Cardiac fibroblast (primary cell): ENCODE results near the gene XRCC1.

ENCODE experiments used
- DNase-seq, 2 donors: peaks; one replicate each; pipeline versions ENCODE4 v3.0.0 to v3.0.0-alpha.2; 2010; ENCODE audit warnings: low read depth in 2 of 2
- H3K4me3 ChIP-seq, 2 donors: replicated peaks in 1 of 2; 1 replicate in 1 of 2; 2 replicates in 1 of 2; pipeline ENCODE4 v1.5.1; 2011; ENCODE audit warnings: low read depth in 2 of 2, low read length in 2 of 2, mild to moderate bottlenecking in 2 of 2, moderate library complexity in 1 of 2
- TF ChIP-seq, protein P1 (sequence below): IDR thresholded peaks from one replicate; pipeline ENCODE4 v1.5.1; 2011; ENCODE audit warnings: low read depth, mild to moderate bottlenecking, low read length, inconsistent platforms

XRCC1 gene

DNA sequence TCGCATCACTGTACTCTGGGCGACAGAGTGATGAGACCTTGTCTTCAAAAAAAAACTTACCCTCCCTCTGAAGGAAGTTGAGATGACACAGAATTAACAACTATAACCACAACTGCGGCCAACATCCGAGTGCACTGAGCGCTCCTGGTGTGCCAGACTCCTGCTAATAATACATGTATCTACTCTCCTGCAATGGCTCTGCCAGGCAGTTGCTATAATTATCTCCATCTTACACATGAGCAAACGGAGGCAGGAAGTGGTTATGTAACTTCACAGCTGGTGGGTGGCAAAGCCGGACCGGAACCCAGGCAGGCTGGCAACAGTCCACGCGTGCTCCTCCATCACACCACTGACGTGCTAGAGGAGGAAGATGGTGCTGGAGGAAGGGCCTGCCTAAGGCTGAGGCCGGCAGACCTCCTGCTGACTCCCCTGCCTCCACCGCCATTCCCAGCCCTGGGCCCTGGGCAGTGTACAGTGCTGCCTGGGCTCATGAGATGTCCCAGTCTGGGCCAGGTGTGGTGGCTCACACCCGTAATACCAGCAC, 12.6 kb downstream of the XRCC1 start:
- TF ChIP-seq, protein P1, sequence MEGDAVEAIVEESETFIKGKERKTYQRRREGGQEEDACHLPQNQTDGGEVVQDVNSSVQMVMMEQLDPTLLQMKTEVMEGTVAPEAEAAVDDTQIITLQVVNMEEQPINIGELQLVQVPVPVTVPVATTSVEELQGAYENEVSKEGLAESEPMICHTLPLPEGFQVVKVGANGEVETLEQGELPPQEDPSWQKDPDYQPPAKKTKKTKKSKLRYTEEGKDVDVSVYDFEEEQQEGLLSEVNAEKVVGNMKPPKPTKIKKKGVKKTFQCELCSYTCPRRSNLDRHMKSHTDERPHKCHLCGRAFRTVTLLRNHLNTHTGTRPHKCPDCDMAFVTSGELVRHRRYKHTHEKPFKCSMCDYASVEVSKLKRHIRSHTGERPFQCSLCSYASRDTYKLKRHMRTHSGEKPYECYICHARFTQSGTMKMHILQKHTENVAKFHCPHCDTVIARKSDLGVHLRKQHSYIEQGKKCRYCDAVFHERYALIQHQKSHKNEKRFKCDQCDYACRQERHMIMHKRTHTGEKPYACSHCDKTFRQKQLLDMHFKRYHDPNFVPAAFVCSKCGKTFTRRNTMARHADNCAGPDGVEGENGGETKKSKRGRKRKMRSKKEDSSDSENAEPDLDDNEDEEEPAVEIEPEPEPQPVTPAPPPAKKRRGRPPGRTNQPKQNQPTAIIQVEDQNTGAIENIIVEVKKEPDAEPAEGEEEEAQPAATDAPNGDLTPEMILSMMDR: no peak
- DNase-seq: peak; percentile 86 to 87
- H3K4me3 ChIP-seq: no peak overlapping the region

DNA sequence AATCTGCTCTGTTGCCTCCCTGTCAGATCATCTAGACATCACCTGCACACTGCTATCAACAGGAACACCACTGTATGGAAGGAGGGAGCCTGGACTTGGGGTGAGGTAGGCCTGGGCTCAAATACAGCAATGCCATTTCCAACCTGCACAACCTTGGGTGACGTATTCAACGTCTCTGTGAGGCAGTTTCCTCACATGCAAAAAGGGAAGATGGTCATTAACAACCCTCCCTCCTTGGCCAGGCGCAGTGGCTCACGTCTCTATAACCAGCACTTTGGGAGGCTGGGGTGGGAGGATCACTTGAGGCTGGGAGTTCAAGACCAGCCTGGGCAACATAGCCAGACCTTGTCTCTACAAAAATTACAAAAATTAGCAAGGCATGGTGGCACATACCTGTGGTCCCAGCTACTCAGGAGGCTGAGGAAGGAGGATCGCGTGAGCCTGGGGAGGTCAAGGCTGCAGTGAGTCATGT, 13.1 kb downstream of the XRCC1 start:
- no peak overlapping the region for H3K4me3 ChIP-seq
- no peak for DNase-seq
- TF ChIP-seq, protein P1: no peak

DNA sequence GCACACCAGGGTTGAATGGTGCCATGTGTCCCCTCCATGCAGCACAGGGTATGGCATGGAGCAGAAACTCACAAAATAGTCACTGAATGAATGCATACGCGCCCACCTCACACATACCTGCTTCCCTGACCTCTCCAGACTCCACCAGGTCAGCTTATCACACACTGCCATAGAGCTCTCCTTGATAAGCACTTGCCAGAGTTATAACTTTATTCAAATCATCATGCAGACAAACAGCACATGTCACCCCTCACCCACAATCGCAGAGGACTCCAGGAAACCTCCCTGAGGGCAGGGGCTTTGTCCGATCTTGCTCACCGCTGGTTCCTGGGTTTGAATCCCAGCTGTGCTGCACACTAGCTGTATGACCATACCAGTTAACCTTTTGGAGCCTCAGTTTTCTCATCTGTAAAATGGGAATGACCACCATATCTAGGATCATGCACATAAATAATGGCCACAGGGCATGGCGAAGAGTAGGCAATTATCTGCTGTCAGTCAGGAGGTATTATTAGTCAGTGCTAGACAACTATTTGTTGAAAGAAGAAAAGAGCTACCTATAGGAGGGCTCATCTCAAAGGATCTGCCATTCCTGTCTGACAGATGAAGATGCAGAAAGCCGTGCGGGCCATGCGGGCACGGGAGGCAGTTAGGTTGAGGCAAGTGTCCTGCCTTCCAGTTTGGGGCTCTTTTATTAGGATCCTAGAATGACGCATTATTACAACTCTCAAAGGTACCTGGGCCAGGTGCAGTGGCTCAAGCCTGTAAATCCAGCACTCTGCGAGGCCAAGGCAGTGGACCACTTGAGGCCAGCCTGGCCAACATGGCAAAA, 14.0 kb downstream of the XRCC1 start:
- no peak overlapping the region for H3K4me3 ChIP-seq
- TF ChIP-seq, protein P1: no peak
- DNase-seq: no peak

DNA sequence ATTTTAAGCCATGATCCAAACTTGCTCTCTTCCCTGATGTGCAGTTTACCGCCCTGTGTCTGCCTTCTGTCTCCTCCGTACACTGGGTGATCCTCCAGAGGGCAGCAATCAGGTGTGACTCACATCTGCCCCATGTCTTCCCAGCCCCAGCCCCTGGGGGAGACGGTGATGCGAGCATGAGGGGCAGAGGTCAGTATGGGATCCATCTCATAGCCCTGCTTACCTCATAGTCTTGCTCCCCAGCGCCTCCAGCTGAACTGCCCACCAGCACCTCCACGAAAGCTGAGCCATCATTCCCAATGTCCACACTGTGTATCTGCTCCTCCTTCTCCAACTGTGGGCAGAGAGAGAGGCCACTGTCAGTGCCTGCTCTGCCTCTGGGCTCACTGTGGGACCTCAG, 14.6 kb downstream of the XRCC1 start:
- TF ChIP-seq, protein P1: peak; percentile 39

DNA sequence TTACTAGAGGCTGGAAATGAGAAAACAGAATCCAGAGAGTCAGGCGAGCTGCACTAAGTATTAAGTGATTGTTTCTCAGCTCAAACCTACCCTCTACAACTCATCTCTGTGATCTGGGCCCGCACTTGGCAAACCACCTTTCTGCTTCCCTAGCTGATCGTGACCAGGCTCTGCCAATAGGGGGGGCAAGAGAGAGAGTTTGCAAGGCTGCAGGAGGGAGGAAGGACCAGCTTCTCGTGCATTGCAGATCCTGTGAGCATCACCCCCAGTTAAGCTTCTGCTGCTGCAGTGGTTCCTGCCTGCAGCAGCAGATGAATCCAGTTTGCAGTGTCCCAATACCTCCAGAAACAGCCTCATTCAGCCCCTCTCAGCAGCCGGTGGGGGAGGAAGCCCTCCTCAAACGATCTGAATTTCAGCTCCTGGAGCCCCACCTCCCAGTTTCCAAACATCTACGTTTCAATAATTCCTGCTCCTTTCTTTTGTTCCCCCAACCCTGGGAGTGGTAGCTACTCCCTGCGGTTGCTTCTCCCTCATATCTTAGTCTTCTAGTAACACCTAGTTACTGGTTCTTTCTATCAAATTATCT, 20.0 kb downstream of the XRCC1 start:
- TF ChIP-seq, protein P1: peak; percentile 96
- H3K4me3 ChIP-seq: no peak overlapping the region
- DNase-seq: peak; percentile 79 to 83

More for the DNA sequence above, 14.6 kb downstream of the XRCC1 start:
- peak; percentile 8 to 60 for DNase-seq
- H3K4me3 ChIP-seq: no peak overlapping the region

DNA sequence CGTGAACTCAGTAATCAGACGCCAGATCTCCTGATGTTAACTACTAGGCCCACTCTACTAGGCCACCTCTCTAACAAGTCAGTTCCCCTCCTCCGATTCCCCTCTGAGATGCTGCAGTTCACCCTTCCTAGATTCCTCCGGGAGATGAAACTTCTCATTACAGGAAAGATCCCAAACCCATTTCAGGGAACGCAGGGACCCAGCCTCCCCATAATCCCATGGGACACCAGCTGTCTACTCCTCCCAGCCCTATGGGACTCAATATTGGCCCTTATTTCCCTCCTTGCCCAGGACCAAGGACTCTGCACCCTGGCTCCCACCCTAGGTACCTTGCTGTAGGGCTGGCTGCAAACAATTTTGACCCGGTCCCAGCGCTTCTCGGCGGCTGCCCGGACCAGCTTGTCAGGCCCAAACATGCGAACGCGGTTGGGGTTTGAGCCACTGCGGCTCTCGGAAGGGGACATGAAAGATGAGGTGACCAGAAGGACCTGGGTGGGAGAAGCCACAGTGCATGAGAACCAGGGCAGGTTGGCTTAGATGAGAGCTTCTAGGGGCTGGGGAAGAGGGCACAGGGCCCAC, 20.9 kb downstream of the XRCC1 start:
- no peak overlapping the region for H3K4me3 ChIP-seq
- no peak for DNase-seq
- TF ChIP-seq, protein P1: no peak
